HG03469 (cell line): ENCODE data around the gene SC5D.

Source experiments
- ATAC-seq: cut with Tn5 transposase; IDR thresholded peaks from one replicate; pipeline ENCODE4 v1.9.1; 2021; ENCODE audit warnings: mild to moderate bottlenecking, moderate library complexity, moderate number of reproducible peaks; ENCODE audit not compliant: unreplicated experiment

SC5D gene

DNA sequence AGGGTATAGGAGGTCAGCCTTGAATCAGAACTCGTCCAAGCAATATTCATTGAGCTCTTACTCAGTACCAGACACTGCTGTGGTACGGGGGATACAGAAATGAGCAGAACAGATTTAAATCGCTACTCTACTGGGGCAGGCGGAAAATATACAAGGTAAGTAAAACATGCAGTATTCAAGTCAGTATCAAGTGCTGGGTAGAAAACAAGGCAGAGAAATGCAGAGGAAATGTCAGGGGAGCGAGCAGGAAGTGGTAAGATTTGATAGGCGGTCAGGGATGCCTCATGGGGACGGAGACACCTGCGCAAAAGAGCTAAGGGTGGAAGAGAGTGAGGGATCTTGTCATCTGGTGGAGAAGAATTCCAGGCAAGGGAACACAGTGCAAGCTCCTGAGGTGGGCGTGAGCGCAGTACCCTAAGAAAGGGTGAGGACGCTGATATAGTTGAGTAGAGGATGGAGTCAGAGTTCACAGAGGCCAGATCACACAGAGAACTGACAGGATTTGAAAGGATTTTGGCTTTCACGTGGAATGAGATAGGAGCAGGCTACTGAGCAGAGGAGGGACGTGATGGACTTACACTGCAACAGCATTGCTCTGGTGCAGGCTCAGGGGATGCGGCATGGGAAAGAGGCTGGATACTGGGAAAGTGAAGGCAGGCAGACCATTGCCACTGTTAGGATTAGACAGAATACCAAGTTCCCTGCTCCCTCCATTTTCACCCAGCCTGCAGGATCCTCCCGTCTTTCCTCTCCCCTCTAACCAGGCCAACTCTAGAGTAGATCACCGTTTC, 35.8 kb downstream of the SC5D start:
- no peak for ATAC-seq

DNA sequence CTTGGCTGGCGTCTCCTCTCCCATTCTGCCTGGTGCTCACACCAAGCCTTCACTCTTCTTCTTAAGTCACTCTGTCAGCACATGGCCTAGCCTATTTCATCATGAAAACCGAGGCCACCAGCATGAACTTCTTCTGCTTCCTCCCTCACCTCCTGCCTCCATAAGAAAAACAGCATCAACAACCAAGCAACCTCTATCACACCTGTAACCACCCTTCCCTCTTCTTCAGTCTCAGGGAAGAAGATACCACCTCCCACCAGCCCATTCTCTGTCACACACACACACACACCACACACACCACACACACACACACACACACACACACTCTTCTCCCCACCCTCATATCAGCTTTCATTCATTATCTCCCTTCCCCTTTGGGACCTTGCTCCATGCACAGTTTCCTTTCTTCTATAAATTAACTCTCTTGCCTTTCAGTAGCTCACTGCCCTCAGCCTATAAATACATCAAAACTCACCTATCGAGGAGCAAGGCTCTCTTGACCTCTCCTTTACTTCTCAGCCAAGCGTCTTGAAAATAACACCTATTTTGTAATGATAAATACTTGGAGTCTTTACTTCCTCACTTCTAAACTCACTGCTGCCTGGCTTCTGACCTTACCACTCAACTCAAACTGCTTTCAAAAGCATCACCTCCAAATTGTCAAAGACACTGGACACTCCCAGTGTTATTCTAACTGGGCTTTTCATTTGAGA, 36.6 kb downstream of the SC5D start:
- ATAC-seq, result no peak

DNA sequence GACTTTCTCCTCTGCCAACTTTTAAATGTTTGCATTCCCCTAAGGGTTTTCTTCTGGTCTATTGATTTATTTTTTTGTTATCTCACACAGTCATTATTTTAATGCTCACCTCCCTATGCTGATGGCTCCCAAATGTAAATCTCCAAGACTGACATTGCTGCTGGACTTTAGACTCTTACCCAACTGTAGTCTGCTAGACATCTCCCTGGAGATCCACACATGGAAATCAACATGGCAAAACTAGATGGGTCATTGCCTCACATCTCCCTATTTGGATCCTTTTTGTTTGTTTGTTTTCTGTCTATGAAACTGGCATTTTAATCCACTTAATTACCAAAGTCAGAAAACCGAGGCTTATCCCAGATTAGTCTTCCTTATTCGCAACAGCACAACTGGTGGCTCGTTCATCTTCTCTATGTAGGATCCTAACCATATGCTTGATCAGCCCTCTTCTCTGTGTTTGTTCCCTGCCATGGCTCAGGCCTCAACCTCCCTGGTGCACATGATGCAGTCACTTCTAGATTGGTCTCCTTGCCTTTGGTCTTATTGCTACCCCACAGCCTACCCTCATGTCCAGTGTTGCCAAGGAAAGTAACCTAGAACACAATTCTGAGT, 37.3 kb downstream of the SC5D start:
- no peak for ATAC-seq

DNA sequence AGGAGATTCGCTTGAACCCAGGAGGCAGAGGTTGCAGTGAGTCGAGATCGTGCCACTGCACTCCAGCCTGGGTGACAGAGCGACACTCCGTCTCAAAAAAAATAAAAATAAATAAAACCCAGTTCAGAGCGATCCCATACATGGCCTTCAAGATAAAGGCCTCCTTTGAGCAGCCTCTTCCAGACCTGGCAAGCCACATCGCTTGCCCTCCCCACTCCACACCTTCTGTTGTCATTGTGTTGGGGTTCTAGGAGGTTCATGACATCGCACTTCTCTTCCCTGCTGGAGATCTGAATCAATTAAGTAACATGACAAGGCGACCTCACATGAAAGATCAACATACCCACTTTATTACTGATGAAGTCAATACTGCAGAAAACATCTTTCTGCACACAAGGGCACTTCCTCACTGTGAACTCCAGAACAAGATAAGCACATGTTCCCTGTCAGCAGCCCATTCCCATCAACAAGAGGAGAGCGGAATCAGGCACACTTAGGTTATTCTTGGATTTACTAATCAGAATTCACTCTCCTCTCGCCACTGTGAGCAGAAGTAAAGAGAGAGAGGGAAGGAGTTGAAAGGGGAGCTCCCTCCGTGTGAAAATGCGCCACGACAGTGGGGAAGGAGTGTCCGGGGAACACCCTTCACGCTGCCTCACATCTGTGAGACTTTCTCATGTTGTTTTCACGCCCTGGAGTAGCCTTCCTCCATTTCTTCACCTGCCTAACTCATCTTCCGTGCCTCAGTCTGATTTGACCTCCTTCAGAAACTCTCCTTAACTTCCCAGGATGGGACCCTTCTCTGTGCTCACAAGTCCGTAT, 38.3 kb downstream of the SC5D start:
- no peak for ATAC-seq

DNA sequence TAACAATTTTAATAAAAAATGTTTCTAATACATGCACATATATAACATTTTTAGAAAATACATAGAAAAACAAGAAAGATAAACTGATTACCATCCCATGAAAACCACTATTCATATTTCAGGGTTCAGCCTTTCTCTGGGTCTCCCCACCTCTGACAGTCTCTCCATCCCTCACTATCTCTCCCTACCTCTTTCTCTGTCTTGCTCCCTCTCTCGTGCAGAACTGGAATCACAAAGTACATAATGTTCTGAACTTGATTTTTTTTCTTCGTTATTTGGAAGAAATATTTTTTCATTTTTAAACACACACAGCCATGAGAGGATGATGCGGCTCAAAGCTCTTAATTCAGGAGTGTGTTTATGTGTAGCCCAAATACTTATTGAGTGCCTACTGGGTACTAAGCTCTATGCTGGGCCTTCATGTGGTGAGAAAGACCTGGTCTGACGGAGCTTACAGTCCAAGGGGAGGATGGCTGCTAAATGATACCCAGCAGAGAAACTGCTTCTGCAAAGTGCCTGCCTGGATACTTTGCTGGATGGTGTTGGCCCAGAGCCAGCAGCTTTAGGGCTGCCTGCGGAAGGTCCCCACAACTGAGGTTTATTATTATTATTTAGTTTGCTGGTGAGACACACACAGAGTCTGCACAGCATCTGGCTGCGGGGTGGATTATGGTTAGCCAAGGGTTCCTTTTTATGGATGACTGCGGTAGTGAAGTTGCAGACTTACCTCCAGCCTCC, 42.6 kb downstream of the SC5D start:
- no peak for ATAC-seq

DNA sequence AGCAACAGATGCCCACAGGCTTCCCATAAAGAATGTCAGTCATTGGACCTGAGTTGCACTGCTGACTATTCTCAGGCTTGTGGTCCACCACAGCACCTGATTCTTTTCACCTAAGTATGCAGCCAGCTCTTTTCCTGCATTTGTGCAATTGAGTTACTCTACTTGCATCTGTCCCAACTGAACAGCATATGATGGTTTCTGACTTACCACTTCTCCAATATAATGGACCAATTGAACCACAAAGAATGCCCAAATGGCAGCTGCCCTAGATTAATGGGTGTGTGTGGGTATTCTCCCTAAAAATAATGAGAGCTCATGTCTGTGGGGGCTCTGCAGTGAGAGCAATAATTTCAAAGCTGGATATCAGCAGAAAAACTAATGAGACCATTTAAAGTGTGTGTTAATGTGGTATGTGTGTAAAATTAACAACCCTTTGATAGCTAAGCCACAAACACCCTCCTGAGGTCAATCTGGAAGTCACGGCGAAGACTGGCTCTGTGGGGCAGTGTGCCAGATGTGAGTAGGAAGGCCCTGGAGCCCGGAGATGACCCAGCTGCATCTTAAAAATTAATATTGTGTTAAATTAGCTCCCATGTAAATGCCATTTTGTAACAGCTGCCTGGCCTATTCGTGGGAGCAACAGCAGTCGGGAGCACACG, 43.8 kb downstream of the SC5D start:
- ATAC-seq, result no peak

DNA sequence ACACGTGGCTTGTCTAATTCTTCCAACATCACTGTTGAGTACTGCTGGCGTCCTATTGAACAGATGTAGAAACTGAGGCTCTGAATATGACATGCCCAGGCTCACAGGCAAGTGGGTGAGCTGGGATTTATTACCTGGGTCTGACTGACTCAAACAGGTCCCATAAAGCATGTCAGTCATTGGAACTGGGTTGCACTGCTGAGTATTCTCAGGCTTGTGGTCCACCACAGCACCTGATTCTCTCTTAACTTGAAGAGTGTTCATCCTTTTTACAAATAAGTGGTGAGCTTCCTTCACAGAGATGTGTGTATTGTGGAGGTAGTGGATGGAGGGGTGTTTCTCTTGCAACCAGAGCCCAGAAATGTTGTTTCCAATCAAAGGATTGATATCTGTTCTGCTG, 44.5 kb downstream of the SC5D start:
- no peak for ATAC-seq

DNA sequence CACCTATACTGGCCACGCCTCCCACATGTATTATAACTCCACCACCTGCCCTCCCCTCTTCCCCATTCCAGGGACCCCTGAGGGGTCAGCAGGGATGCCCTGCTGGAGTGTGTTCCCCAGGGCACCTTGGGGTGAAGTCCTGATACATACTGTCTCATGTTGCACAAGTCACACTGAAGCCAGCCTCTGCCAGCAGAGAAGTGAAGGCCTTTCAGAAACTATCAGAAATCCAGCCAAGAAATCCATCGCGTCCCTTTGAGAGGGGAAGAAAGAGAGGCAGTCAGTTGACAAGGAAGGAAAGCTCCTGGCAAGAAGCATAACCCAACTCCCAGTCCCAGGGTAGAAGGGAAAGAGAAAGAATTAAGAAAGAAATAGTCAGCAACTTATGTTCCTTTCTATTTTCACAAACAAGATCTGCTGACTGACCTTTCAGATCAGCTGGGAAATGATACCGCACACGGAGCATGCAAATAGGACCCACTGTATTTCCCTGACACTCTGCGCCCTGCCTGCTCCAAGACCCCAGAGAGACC, 45.2 kb downstream of the SC5D start:
- ATAC-seq, result no peak

DNA sequence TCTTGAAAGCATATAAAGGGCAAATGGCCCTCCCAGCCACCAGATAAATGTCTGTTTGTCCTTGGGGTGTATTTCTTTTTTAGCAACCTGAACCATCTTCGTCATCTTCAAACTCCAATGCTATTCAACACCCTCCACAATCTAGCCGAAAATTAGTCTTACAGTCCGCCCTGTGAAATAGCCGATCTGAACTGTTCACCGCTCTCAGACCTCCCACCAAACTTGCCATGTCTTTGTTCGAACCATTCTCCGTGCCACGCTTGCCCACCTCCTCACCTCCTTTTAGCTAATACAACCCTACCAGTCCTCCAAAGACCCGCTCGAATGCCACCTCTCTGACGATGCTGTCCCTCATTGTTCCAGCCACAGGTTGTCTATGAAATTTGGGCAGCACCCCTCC, 46.0 kb downstream of the SC5D start:
- no peak for ATAC-seq

DNA sequence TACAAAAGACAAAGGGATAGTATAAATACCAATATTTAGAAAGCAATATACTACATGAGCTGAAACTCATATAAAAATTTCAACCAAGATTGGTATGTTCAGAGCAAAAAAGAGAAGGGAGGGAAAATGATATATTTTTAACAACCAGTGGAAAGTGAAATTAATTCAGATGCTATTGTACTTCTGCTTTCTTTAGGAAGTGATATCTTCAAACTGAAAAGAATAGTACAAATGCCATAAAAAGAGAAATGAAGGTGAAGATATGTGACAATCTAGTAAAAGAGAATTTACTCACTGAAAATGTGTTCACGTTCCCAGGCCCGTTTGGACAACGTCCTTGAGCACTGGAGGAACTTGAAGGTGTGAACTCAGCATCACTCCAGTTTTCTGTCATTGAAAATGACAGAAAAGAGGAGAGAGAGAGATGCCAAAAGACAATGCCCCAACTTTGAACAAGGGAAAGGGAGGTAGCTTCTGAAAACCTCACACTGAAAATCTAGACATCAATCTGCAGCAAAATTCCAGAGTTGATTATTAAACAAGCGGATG, 47.5 kb downstream of the SC5D start:
- no peak for ATAC-seq

DNA sequence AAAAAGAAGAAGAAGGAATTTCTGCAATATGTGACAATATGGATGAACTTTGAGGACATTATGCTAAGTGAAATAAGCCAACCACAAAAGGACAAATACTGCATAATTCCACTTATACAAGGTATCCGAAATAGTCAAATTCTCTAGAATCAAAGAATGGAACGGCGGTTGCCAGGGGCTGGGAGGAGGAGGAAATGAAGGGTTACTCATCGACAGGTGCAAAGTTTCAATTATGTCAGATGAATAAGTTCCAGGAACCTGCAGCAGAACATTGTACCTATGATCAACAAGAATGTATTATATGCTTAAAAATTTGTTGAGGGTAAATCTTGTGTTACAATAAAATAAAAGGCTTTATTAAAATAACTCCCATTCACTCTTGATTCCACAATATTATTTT, 49.0 kb downstream of the SC5D start:
- ATAC-seq, result no peak

DNA sequence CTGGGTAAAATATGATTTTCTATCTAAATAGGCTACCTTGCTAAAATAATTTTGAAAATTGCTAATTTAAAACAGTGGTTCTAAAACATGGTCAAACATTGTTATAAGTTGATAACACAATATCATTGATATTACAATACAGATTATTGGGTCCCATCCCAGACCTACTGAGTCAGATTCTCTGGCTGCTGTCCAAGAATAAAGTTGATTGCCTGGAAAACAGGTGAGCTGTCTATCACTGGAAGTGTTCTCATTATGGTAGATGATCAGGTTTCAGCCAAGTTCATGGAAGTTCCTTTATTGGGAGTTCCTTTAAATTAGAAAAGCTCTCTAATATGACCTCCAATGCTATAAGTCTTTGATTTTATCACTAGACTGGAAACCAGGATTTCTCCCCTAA, 52.3 kb downstream of the SC5D start:
- no peak for ATAC-seq

DNA sequence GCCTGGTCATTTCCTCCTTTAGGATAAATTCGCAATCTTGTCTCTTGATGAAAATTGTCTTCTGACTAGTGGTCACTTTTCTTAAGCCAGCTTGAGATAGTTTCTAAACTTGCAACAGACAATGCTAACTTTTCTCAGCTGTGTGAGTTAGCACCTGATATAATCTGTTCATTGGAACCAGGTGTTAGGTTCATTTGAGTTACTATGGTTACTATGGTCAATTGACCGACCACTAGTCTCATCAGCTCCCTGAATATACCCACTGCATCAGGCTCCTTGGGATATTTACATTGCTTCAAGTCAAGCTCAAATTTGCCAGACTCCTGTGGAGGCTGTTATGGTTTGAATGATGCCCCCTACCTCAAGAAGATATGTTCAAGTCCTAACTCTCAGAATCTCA, 54.5 kb downstream of the SC5D start:
- ATAC-seq, result no peak

DNA sequence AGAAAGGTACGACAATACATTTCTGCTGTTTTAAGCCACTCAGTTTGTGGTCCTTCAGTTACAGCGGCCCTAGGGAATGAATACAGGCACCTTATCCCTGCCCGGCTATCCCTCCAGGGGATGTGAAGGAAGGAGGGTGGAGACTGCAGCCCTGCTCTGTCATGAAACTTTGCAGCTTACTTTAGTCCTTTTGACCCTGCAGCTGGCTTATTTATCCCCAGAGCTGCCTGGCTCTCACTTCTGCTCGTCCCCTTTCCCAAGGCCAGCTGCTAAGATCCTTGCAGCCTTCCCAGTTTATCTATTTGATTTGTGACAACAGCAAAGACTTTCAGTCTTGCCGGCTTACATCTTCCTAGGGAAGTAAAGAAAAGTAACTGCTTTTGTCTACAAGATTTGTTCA, 55.2 kb downstream of the SC5D start:
- ATAC-seq, result no peak

DNA sequence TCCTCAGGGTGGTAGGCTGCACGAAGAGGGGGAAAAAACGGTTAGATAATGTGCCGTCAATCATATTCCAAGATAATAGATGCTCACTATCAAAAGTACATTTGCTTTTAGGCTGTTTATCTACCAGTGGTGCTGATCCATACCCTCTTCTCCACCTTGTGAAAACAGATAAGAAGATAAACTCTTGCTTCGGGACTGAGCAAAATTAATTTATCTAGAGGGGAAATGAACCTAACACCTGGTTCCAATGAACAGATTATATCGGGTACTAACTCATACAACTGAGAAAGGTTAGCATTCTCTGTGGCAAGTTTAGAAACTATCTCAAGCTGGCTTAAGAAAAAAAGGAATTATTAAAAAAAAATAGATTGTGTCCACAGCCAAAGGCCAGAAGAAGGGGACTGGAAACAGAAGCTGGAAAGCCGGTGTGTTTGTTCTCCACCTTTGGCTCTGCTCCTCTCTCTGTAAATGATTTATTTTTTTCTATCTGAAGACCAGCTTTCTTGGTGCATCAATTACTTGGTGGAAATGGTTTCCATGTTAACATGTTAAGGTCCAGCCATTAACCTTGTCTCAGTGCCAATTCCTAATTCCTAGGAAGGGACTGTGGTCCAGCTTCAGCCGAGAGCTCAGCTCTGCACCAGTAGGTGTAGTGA, 55.8 kb downstream of the SC5D start:
- ATAC-seq, result no peak

DNA sequence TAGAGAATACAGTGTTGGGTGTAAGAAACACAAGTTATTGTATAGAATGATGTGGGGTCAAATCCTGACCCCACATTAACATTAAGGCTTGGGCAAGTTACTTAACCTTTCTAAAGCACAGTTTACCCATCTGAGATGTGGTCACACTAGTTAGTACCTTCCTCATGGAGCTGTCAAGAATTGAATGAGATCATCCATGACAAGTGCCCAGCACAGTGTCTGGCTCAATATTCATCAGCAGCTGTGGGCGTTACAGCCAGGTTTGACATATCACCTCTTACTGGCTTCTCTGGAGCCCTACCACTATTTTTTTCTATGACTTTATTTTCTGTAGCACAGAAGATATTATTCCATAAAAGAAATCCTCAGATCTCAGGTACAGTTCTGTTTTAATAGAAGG, 57.2 kb downstream of the SC5D start:
- no peak for ATAC-seq

DNA sequence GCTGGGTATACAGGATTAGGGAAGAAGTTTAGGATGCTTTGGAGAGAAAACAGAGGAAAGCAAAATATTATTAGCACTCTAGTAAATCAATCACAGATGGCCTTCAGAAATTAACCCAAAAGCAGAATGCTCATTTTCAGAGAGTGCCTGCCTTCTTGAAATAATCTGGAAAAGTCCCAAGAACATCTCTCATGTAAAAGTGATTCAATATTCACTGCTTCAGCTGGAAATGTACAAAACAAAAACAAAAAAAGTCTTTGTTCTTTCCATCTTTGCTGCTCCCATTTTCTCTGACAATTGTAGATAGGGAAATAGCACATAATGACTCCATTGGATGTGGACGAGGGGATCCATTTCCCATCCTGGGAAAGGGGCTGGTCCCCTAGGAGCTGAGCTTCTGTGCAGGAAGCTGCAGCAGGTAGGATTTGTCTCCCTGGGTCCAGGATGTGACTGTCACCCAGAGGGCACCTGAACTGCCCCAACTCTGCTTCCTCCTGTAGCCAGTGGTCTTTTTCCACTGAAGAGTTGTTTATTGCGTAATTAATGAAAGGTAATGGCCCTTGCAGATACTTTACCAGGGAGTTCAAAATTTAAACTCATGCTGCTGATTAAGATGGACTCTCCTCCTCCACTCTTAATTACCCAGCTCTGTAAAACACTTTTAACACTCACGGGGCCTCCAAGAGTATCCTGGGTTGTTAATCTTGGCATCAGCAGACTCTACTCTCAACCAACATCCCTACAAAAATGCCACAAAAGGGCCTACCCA, 57.9 kb downstream of the SC5D start:
- ATAC-seq, result no peak

DNA sequence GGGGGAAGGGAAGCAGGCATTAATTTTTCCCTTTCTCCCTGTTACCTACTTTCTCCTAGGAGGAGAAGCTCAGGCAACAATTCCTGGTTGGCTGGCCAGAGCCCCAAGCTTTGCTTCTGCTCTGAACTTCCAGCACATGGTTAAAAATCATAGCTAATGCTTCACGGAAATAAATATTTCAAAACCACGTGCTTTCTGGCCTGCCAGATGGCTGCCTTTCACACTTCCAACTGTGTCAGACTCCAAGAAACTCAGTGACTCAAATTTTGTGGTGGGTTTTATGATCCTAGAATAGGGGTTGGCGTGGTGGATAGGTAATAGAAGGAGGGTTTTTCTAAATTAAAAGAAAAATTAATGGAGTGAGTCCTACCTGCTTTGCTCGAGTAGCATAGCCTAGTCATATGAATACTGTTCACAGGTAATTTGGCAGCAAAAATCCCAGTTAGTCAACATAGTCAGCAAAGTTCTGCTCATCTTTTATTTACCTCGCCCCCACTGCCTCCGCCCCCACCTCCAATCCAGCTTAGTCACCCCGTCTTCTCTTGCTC, 58.6 kb downstream of the SC5D start:
- no peak for ATAC-seq
